RWPE2 (cell line): Measurements from ENCODE around the gene RFNG.

ENCODE experiments used
- ATAC-seq: fragments of 200-7000 bp; cut with Tn5 transposase; 3 replicates; pipeline ENCODE4 v1.9.1; 2021; ENCODE audit warnings: low read depth
- DNase-seq: peaks from one replicate; pipeline ENCODE4 v3.0.0-alpha.2; 2020; ENCODE audit warnings: low spot score
- H3K27ac ChIP-seq: fragments of 450-650 bp; 2 replicates; pipeline ENCODE4 v1.5.1; 2017; ENCODE audit warnings: mild to moderate bottlenecking; ENCODE audit not compliant: poor library complexity, severe bottlenecking
- H3K27me3 ChIP-seq: fragments of 250-450 bp; sonication (Bioruptor Pico); 2 replicates; pipeline ENCODE4 v1.5.1; 2021; ENCODE audit warnings: mild to moderate bottlenecking, moderate library complexity; ENCODE audit not compliant: insufficient read depth, poor library complexity, severe bottlenecking
- H3K36me3 ChIP-seq: fragments of 250-450 bp; sonication (Bioruptor Pico); 2 replicates; pipeline ENCODE4 v1.5.1; 2020; ENCODE audit warnings: low read depth, mild to moderate bottlenecking, moderate library complexity
- H3K4me1 ChIP-seq: fragments of 250-450 bp; sonication (Bioruptor Pico); 2 replicates; pipeline ENCODE4 v1.5.1; 2021; ENCODE audit warnings: mild to moderate bottlenecking, moderate library complexity; ENCODE audit not compliant: insufficient read depth, poor library complexity, severe bottlenecking
- H3K4me3 ChIP-seq: fragments of 250-450 bp; sonication (Bioruptor Pico); 2 replicates; pipeline ENCODE4 v1.5.1; 2021; ENCODE audit warnings: mild to moderate bottlenecking, moderate library complexity; ENCODE audit not compliant: severe bottlenecking
- H3K9me3 ChIP-seq: fragments of 250-450 bp; sonication (Bioruptor Pico); 2 replicates; pipeline ENCODE4 v1.5.1; 2021; ENCODE audit warnings: mild to moderate bottlenecking, moderate library complexity; ENCODE audit not compliant: severe bottlenecking
- TF ChIP-seq, protein P1 (sequence below): fragments of 450-650 bp; IDR thresholded peaks from one replicate; pipeline ENCODE4 v1.5.1; 2017; ENCODE audit warnings: mild to moderate bottlenecking, moderate library complexity; ENCODE audit not compliant: poor library complexity, severe bottlenecking

RFNG gene

GRCh38 chr17:82088838-82089722 lies 37.5 kb upstream of the RFNG start:
- no peaks in the 10 kb centered on the region for H3K9me3 ChIP-seq
- H3K27ac ChIP-seq = no peak overlapping the region
- peaks cover 100% of the 10 kb centered on the region for H3K36me3 ChIP-seq

GRCh38 chr17:82087961-82088837 lies 36.6 kb upstream of the RFNG start:
- no peaks in the 10 kb centered on the region for H3K4me1 ChIP-seq
- no peak overlapping the region for H3K27ac ChIP-seq
- H3K27me3 ChIP-seq = no peaks in the 10 kb centered on the region
- TF ChIP-seq, protein P1, sequence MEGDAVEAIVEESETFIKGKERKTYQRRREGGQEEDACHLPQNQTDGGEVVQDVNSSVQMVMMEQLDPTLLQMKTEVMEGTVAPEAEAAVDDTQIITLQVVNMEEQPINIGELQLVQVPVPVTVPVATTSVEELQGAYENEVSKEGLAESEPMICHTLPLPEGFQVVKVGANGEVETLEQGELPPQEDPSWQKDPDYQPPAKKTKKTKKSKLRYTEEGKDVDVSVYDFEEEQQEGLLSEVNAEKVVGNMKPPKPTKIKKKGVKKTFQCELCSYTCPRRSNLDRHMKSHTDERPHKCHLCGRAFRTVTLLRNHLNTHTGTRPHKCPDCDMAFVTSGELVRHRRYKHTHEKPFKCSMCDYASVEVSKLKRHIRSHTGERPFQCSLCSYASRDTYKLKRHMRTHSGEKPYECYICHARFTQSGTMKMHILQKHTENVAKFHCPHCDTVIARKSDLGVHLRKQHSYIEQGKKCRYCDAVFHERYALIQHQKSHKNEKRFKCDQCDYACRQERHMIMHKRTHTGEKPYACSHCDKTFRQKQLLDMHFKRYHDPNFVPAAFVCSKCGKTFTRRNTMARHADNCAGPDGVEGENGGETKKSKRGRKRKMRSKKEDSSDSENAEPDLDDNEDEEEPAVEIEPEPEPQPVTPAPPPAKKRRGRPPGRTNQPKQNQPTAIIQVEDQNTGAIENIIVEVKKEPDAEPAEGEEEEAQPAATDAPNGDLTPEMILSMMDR = no peak
- no peak overlapping the region for H3K4me3 ChIP-seq
- ATAC-seq (no peak), DNase-seq (no peak)
- no peaks in the 10 kb centered on the region for H3K9me3 ChIP-seq
- H3K36me3 ChIP-seq = peaks cover 100% of the 10 kb centered on the region

More at GRCh38 chr17:82088838-82089722, 37.5 kb upstream of the RFNG start:
- ATAC-seq (no peak), DNase-seq (no peak)
- no peaks in the 10 kb centered on the region for H3K4me1 ChIP-seq
- no peaks in the 10 kb centered on the region for H3K27me3 ChIP-seq
- TF ChIP-seq, protein P1 = no peak
- H3K4me3 ChIP-seq = no peak overlapping the region

GRCh38 chr17:82086941-82087906 lies 35.6 kb upstream of the RFNG start:
- ATAC-seq (no peak), DNase-seq (no peak)
- H3K9me3 ChIP-seq = no peaks in the 10 kb centered on the region
- TF ChIP-seq, protein P1 = no peak
- H3K4me3 ChIP-seq = no peak overlapping the region
- no peak overlapping the region for H3K27ac ChIP-seq
- no peaks in the 10 kb centered on the region for H3K4me1 ChIP-seq
- peaks cover 100% of the 10 kb centered on the region for H3K36me3 ChIP-seq
- no peaks in the 10 kb centered on the region for H3K27me3 ChIP-seq

DNA sequence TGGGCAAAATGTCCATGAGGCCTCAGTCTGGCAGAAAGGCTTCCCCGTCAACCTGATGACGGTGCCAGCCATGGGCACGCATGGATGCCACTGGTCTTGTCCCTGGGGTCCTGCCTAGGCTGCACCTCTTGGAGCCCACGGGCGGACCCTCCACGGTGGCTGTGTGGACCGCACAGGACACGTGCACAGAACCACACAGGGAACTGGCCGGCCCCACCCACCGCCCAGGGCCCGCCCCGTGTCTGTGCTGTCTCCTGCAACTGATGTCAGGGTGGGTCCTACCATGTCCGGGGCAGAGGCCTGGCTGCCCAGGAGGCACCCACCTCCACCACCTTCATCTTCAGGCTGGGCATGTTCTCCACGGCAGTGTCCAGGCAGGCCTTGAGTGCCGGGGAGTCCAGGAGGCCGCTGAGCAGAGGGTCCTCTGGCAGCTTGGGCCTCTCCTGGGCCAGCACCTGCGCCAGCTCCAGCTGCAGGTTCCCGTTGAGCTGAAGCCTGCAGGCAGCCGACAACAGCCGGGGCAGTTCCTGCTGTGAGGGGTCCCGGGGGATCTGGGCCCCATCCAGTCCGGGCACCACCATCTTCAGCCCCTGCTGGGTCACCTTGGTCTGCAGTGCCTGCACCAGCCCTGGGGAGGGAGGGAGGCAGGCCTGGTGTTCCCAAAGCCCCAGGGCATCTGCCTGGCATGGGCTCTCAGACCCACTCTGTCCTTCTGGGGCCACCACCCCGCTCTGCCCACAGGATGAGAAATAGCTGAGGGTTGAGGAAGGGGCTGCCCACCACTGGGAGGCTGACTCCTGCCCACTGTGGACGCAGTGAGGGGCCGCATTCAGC lies 34.5 kb upstream of the RFNG start:
- H3K4me3 ChIP-seq = no peak overlapping the region

More for the DNA sequence above, 34.5 kb upstream of the RFNG start:
- DNase-seq = no peak
- no peak; the same call in 2 of the 3 replicates for ATAC-seq
- Histone ChIP-seq H3K9me3 (no peaks in the 10 kb centered on the region), H3K4me1 (no peaks in the 10 kb centered on the region), H3K27me3 (no peaks in the 10 kb centered on the region), H3K27ac (no peak overlapping the region), H3K36me3 (peaks cover 99% of the 10 kb centered on the region)
- TF ChIP-seq, protein P1 = no peak
